ENCODE data around the gene NDUFA5. TPM values are rescaled to one million over a fixed set of nuclear protein-coding genes. Genes with fewer than 3 reads are reported as not detected.

NDUFA5 gene
- total and polyA plus RNA-seq, 12 donors: 39.4 to 289 (median 138) TPM

DNA sequence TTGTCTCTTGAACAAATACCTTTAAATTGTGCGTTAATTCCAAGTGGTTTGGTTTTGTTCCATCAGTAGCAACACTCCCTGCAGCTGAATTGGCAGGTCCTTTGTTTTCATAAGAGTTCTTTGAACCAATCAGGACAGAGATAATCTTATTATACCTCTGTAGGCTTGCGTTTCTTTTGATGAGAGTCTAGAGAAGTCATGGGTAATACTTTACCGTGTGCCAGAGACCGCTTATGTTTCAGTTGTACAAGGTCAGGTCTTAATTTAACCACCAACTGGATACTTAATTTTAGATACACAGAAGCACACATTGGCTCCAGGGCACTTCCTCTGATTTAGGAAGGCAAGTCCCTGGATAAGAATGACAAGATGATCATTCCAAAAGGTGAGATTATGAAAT is 43.9 kb upstream of the NDUFA5 start, which contains the start of gene ASB15:
ASB15 (plus strand) TSS at position 292 of the 400 bp plus-strand sequence. CDS start 12,682 bp downstream, outside the sequence.
- 71 to 77% (median 72%) methylated on average over 4 of the region's 4 CpGs for whole genome bisulfite sequencing, 4 donors
- intact Hi-C loops (cut with DNase I): no loop called here
- DNase-seq: no peak
- Histone ChIP-seq H3K9me3 (replicated peaks in 1 of 3) (no peaks in the 10 kb centered on the region), H3K4me1 (replicated peaks in 1 of 2) (no peaks in the 10 kb centered on the region), H3K27ac (no peak within 1 kb of the TSS), H3K36me3 (replicated peaks in 1 of 2) (no peaks in the 10 kb centered on the region), H3K4me3 (no peak within 1 kb of the TSS), H3K27me3 (no peaks in the 10 kb centered on the region)
- no peak for TF ChIP-seq POLR2A (IDR thresholded peaks at IDR 0.05)
- TF ChIP-seq, protein P1, sequence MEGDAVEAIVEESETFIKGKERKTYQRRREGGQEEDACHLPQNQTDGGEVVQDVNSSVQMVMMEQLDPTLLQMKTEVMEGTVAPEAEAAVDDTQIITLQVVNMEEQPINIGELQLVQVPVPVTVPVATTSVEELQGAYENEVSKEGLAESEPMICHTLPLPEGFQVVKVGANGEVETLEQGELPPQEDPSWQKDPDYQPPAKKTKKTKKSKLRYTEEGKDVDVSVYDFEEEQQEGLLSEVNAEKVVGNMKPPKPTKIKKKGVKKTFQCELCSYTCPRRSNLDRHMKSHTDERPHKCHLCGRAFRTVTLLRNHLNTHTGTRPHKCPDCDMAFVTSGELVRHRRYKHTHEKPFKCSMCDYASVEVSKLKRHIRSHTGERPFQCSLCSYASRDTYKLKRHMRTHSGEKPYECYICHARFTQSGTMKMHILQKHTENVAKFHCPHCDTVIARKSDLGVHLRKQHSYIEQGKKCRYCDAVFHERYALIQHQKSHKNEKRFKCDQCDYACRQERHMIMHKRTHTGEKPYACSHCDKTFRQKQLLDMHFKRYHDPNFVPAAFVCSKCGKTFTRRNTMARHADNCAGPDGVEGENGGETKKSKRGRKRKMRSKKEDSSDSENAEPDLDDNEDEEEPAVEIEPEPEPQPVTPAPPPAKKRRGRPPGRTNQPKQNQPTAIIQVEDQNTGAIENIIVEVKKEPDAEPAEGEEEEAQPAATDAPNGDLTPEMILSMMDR (IDR thresholded peaks at IDR 0.05): no peak

DNA sequence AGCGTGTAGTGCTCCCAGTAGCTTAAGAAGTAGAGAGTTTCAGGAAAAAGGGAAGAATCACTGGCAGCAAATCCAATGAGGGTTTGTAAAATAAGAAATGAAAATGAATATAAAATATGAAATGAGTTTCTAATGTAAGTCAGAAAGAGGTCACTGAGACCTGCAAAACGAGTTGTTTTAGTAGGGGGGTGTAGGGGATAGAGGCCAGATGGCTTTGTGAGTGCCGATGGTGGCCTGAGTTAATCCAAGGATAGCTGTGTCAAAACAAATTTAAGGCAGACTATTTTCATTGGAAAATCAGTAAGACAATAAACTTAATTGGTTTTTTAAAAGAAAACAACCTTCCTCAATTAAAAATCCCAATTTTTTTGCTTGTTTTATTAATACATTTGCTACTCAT is 43.3 kb upstream of the NDUFA5 start:
- TF ChIP-seq, protein P1 (IDR thresholded peaks at IDR 0.05): no peak
- TF ChIP-seq POLR2A (IDR thresholded peaks at IDR 0.05): no peak
- Histone ChIP-seq H3K36me3 (replicated peaks in 1 of 2) (no peaks in the 10 kb centered on the region), H3K4me3 (no peak overlapping the region), H3K9me3 (replicated peaks in 1 of 3) (no peaks in the 10 kb centered on the region), H3K27me3 (no peaks in the 10 kb centered on the region), H3K4me1 (replicated peaks in 1 of 2) (no peaks in the 10 kb centered on the region), H3K27ac (no peak overlapping the region)
- WGBS, 4 donors: 65 to 72% (median 67%) methylated on average over 3 of the region's 3 CpGs
- no peak for DNase-seq
- intact Hi-C loops (cut with DNase I): no loop called here

DNA sequence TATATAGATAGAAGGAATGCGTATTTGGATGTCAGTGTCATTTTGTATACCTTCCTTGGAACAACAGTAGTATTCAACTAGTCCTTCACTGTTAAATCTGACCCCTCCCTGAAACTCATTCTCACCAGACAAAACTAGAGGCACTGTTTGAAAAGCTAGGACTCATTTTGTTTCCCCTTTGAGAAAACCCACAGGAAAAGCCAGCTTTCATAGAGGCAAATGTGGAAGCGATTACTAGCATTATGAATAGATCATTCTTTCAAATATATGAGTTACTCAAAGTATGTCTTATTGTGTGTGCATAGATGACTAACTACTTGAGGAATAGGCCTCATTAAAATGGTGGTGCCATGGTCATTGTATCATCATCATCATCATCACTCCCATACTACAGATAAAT is 42.1 kb upstream of the NDUFA5 start:
- TF ChIP-seq POLR2A (IDR thresholded peaks at IDR 0.05): no peak
- TF ChIP-seq, protein P1 (IDR thresholded peaks at IDR 0.05): no peak
- intact Hi-C loops (cut with DNase I): no loop called here
- H3K9me3 ChIP-seq (replicated peaks in 1 of 3): no peaks in the 10 kb centered on the region
- no peak overlapping the region for H3K27ac ChIP-seq
- H3K36me3 ChIP-seq (replicated peaks in 1 of 2): no peaks in the 10 kb centered on the region
- WGBS, 4 donors: 81 to 92% (median 90%) methylated on average over 2 of the region's 2 CpGs
- no peaks in the 10 kb centered on the region for H3K4me1 ChIP-seq (replicated peaks in 1 of 2)
- DNase-seq: no peak
- H3K4me3 ChIP-seq: no peak overlapping the region
- H3K27me3 ChIP-seq: no peaks in the 10 kb centered on the region

DNA sequence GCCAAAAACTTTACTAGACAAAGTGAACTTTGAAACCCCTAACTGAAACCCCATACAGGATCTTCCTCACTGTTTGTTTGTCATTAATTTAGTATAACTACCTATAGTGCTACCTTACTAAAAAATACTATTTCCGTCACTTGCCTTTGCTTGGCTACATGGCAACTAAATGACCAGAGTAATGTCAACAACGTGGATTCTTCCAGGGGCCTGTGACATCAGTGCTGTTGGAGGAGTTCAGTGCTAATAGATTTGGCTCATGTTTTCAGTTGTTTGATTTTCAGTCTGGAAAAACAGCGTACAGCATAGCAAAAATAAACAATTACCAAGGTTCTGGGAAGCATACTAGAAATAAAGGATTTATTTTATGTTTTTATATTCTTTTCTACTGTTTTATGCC is 41.0 kb upstream of the NDUFA5 start:
- Histone ChIP-seq H3K4me3 (no peak overlapping the region), H3K27me3 (no peaks in the 10 kb centered on the region), H3K9me3 (replicated peaks in 1 of 3) (no peaks in the 10 kb centered on the region), H3K36me3 (replicated peaks in 1 of 2) (no peaks in the 10 kb centered on the region), H3K27ac (no peak overlapping the region), H3K4me1 (replicated peaks in 1 of 2) (no peaks in the 10 kb centered on the region)
- WGBS, 4 donors: 69 to 83% (median 71%) methylated on average over 3 of the region's 3 CpGs
- no peak for TF ChIP-seq POLR2A (IDR thresholded peaks at IDR 0.05)
- TF ChIP-seq, protein P1 (IDR thresholded peaks at IDR 0.05): no peak
- no peak for DNase-seq
- intact Hi-C loops (cut with DNase I): no loop called here

Data from adrenal gland (tissue), 12 donors.